GM12878 (cell line): ENCODE measurements around the gene TOPORS. TPM values are rescaled to one million over a fixed set of nuclear protein-coding genes. Genes with fewer than 3 reads are reported as not detected.

Source experiments
- ATAC-seq: fragments of 200-7000 bp; cut with Tn5 transposase; 3 replicates; pipeline ENCODE4 v1.9.1; 2020; ENCODE audit warnings: mild to moderate bottlenecking, moderate library complexity
- BruUV-seq: library from RNA; stranded (reverse); fragments of 400-500 nt; replicated peaks from 2 replicates; lab custom pipeline; 2021; lab: Mats Ljungman, UMichigan
- CTCF ChIA-PET: fragments of 300-600 bp; sonication (Branson Sonifier 250); formaldehyde crosslinking; extraction: SDS; loops from one replicate; lab custom pipeline; 2021; ENCODE audit warnings: inconsistent platforms; lab: Yijun Ruan, JAX
- POLR2A ChIA-PET: fragments of 350-600 bp; formaldehyde crosslinking; extraction: SDS; loops from one replicate; lab custom pipeline; 2021; ENCODE audit warnings: inconsistent platforms; lab: Charles Lee
- RAD21 ChIA-PET: fragments of 300-600 bp; sonication (Branson Sonifier 250); formaldehyde crosslinking; loops from one replicate; lab custom pipeline; 2023; ENCODE audit warnings: antibody characterized with exemption; ENCODE audit not compliant: unreplicated experiment; lab: Charles Lee
- SMC1A ChIA-PET: fragments of 300-600 bp; sonication (Branson Sonifier 250); formaldehyde crosslinking; loops from one replicate; lab custom pipeline; 2023; ENCODE audit not compliant: unreplicated experiment, uncharacterized antibody; lab: Charles Lee
- DNase-seq: peaks from one replicate; pipeline ENCODE4 v3.0.0-alpha.2; 2011; ENCODE audit warnings: low read depth, low spot score
- FAIRE-seq: peaks from 3 replicates; lab custom pipeline; 2011; peaks lifted over from hg19 to GRCh38; lab: Jason Lieb, UNC
- H2AFZ ChIP-seq: 2 replicates; pipeline ENCODE4 v1.6.0; 2011; ENCODE audit warnings: low read depth, low read length, control low read depth; ENCODE audit not compliant: control insufficient read depth
- H3K27ac ChIP-seq: 2 replicates; pipeline ENCODE4 v1.5.1; 2011; ENCODE audit warnings: control low read depth; ENCODE audit not compliant: control insufficient read depth, insufficient read depth
- H3K27me3 ChIP-seq, 2 experiments: replicated peaks in 1 of 2; 2 replicates each; pipeline versions ENCODE4 v1.6.0 to v1.6.1; 2011; ENCODE audit warnings: low read length in 1 of 2; ENCODE audit not compliant: control insufficient read depth in 2 of 2, insufficient read depth in 2 of 2
- H3K36me3 ChIP-seq, 2 experiments: 2 replicates each; pipeline ENCODE4 v1.5.1; 2011; ENCODE audit warnings: low read length in 1 of 2; ENCODE audit not compliant: control insufficient read depth in 2 of 2, insufficient read depth in 2 of 2
- H3K4me1 ChIP-seq: 2 replicates; pipeline ENCODE4 v1.6.1; 2011; ENCODE audit warnings: mild to moderate bottlenecking, low read length, moderate library complexity, mixed read lengths; ENCODE audit not compliant: control insufficient read depth, insufficient read depth
- H3K4me2 ChIP-seq: 2 replicates; pipeline ENCODE4 v1.6.0; 2011; ENCODE audit warnings: control low read depth; ENCODE audit not compliant: control insufficient read depth, insufficient read depth
- H3K4me3 ChIP-seq: fragments of 200-600 bp; sonication (generic); 2 replicates; pipeline ENCODE4 v1.5.1; 2016
- H3K79me2 ChIP-seq: 2 replicates; pipeline ENCODE4 v1.6.0; 2011; ENCODE audit warnings: low read length; ENCODE audit not compliant: control insufficient read depth, insufficient read depth
- H3K9ac ChIP-seq: 2 replicates; pipeline ENCODE4 v1.8.0; 2011; ENCODE audit warnings: low read length, control low read depth, mixed read lengths; ENCODE audit not compliant: control insufficient read depth, insufficient read depth
- H3K9me3 ChIP-seq: replicated peaks from 3 replicates; pipeline ENCODE4 v1.5.1; 2011; ENCODE audit warnings: mild to moderate bottlenecking, low read length; ENCODE audit not compliant: control insufficient read depth, insufficient read depth
- H4K20me1 ChIP-seq: 2 replicates; pipeline ENCODE4 v1.6.0; 2011; ENCODE audit not compliant: control insufficient read depth, insufficient read depth
- HDAC6 ChIP-seq: fragments of 200-600 bp; sonication (generic); IDR thresholded peaks from one replicate; pipeline ENCODE4 v1.8.0; 2017; ENCODE audit warnings: antibody characterized with exemption; ENCODE audit not compliant: unreplicated experiment
- NKRF ChIP-seq: fragments of 450-650 bp; conservative IDR thresholded peaks from 2 replicates; pipeline ENCODE4 v1.6.1; 2017; ENCODE audit warnings: mild to moderate bottlenecking, moderate library complexity
- POLR2AphosphoS2 ChIP-seq: IDR thresholded peaks from 2 replicates; pipeline ENCODE4 v1.6.1; 2011; ENCODE audit warnings: low read depth, mild to moderate bottlenecking, low read length, improper control_type of control experiment, moderate library complexity
- TBL1XR1 ChIP-seq: IDR thresholded peaks from 2 replicates; pipeline ENCODE4 v1.6.1; 2012; ENCODE audit warnings: low read depth, low read length, improper control_type of control experiment
- ZNF274 ChIP-seq: IDR thresholded peaks from one replicate; pipeline ENCODE4 v1.8.0; 2011; ENCODE audit not compliant: insufficient read length, insufficient read depth
- WGBS: methylation state at CpG from one replicate; pipeline ENCODE4 v1.1.6; 2016; ENCODE audit warnings: low lambda C conversion rate; ENCODE audit not compliant: insufficient replicate concordance, insufficient coverage; ENCODE audit errors: missing lambda C conversion rate; 5-methylcytosine and 5-hydroxymethylcytosine counted together
- in situ Hi-C: fragments of 300-500 bp; cut with MboI; formaldehyde crosslinking; loops from 9 replicates; pipeline ENCODE4 v1.14.3; 2018; ENCODE audit warnings: mixed read lengths
- intact Hi-C: fragments of 100-400 bp; cut with micrococcal nuclease; formaldehyde crosslinking; loops from one replicate; pipeline ENCODE4 v1.14.2; 2022; ENCODE audit not compliant: unreplicated experiment
- polyA plus RNA-seq, 11 experiments: library from polyadenylated mRNA; depleted of rRNA in 4 of 11; unstranded in 6 of 11; stranded (reverse) in 5 of 11; fragments of >200 nt; fragmentation: Nextera tagmentation in 4 of 11; fragmentation: Illumina TruSeq in 1 of 11; extraction: Ambion mirVana in 4 of 11; extraction: Trizol in 1 of 11; gene quantifications; 1 replicate in 1 of 11; 2 replicates in 10 of 11; pipeline versions ENCODE4 v1.2.1 to v1.2.3, GENCODE V29; 2011 to 2016; ENCODE audit warnings: inconsistent platforms in 2 of 11, missing spikeins in 2 of 11, low read depth in 1 of 11
- total RNA-seq, 4 experiments: library from RNA; depleted of rRNA in 3 of 4; stranded (reverse); fragments of >200 nt in 3 of 4; fragmentation: Illumina TruSeq in 1 of 4; extraction: Trizol in 1 of 4; gene quantifications; 2 replicates each; pipeline versions ENCODE4 v1.2.1 to v1.2.3, GENCODE V29; 2013 to 2021

The TOPORS gene
- total and polyA plus RNA-seq, 10 of the 15 experiments (the other 5 are each of a cell fraction or from before 2014, with no cell fraction given), result 6.0 to 27.8 (median 14.3) TPM

- H3K9me3 ChIP-seq, result no peaks in the 10 kb centered on the region
- in situ Hi-C loops, result loop anchor here (5.0 kb wide), 2 partner anchors 197 to 388 kb away; partner anchors contain the start of gene ACO1
- no peak for ATAC-seq
- H3K9ac ChIP-seq, result no peak overlapping the region
- ChIA-PET SMC1A (interaction anchor here (0.6 to 7.5 kb wide), 19 partner anchors 10 to 395 kb away, joined by 3 to 285 read pairs (median 5); partner anchors contain the start of gene ACO1), POLR2A (interaction anchor here (2.0 kb wide), 1 partner anchor 200 kb away, joined by 7 read pairs; no protein-coding TSS in a partner anchor), RAD21 (interaction anchor here (0.8 to 12.1 kb wide), 11 partner anchors 9 to 394 kb away, joined by 3 to 368 read pairs (median 5); partner anchors contain the start of gene RIGI), CTCF (interaction anchor here (0.8 to 10.0 kb wide), 28 partner anchors 11 to 413 kb away, joined by 3 to 597 read pairs (median 6); partner anchors contain the start of genes ACO1 and RIGI)
- no peak overlapping the region for H3K4me2 ChIP-seq
- no peaks in the 10 kb centered on the region for H3K27me3 ChIP-seq
- intact Hi-C loops, result loop anchor here (1.0 kb wide), 2 partner anchors 196 to 201 kb away; no protein-coding TSS in a partner anchor
- DNase-seq, result no peak
- H3K4me3 ChIP-seq, result no peak overlapping the region
- TF ChIP-seq ZNF274, result no peak
- TF ChIP-seq HDAC6, result no peak
- TF ChIP-seq NKRF, result no peak
- no peak for TF ChIP-seq TBL1XR1
- TF ChIP-seq POLR2AphosphoS2, result no peak
- H2AFZ ChIP-seq, result no peak overlapping the region
- WGBS, result 58% methylated on average over 5 of the region's 5 CpGs
- no peaks in the 10 kb centered on the region for H4K20me1 ChIP-seq
- H3K27ac ChIP-seq, result no peak overlapping the region
- H3K79me2 ChIP-seq, result no peaks in the 10 kb centered on the region
- peaks cover 4% of the 10 kb centered on the region; the same call in 1 of the 2 replicates for H3K4me1 ChIP-seq
- no peak for FAIRE-seq
- BruUV-seq, result no TSS peak
- no peaks in the 10 kb centered on the region for H3K36me3 ChIP-seq
Measured at GRCh38 chr9:32578976-32579375, 26.6 kb upstream of the TOPORS start.
